ENCODE results near the gene RBP4.

DNA sequence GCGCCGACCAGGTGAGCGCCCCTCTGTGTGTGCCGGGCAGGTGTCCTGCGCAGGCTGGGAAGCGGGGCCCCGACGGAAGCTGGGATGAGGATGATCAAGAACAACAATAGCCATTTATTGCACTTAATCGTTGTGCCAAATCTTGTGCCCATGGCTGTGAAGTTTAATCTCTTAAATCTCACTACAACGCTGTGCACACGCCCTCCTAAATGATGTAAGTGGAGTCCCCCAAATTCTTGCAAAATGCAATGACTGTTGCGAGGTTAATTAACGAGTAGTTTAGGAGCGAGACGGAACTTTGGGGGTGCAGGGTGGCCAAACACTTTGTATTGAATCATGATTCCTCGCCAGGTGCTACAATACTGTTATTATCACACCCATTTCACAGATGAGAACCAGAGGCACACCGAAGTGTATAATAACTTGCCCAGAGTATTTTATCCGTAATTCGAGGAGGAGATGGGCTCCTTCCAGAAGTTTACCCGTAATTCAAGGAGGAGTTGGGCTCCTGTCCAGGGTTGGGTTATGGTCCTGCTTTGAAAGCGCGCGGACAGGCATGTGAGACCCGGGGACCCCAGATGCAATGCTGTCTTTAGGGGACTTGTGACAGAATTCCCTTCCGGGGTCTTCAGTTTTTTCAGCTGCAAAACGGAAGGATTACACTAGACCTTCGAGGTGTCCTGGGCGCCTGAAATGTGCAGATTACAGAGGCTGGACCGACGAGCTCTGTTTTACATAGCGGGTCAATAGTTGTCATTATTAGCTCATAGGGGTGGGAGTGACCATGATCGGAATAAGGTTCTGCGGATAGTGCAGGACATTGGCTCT is 33.5 kb downstream of the RBP4 start:
- TF ChIP-seq, protein P1, sequence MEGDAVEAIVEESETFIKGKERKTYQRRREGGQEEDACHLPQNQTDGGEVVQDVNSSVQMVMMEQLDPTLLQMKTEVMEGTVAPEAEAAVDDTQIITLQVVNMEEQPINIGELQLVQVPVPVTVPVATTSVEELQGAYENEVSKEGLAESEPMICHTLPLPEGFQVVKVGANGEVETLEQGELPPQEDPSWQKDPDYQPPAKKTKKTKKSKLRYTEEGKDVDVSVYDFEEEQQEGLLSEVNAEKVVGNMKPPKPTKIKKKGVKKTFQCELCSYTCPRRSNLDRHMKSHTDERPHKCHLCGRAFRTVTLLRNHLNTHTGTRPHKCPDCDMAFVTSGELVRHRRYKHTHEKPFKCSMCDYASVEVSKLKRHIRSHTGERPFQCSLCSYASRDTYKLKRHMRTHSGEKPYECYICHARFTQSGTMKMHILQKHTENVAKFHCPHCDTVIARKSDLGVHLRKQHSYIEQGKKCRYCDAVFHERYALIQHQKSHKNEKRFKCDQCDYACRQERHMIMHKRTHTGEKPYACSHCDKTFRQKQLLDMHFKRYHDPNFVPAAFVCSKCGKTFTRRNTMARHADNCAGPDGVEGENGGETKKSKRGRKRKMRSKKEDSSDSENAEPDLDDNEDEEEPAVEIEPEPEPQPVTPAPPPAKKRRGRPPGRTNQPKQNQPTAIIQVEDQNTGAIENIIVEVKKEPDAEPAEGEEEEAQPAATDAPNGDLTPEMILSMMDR (IDR thresholded peaks at IDR 0.05) = no peak
- TF ChIP-seq POLR2A (IDR thresholded peaks at IDR 0.05) = no peak
